ENCODE data around the gene CD27. TPM values are rescaled to one million over a fixed set of nuclear protein-coding genes. Genes with fewer than 3 reads are reported as not detected.

The CD27 gene
- total RNA-seq, 1 donor from 2014 or later: not detected

GRCh38 chr12:6438345-6438744, 6.4 kb upstream of the CD27 start:
- H3K9me3 Mint-ChIP-seq: no peaks in the 10 kb centered on the region
- peaks cover 2% of the 10 kb centered on the region for H3K4me1 Mint-ChIP-seq
- H3K27me3 Mint-ChIP-seq (ENCODE audit: low read depth): no peaks in the 10 kb centered on the region
- no peak overlapping the region for H3K4me3 Mint-ChIP-seq
- no peak for TF ChIP-seq CTCF (IDR thresholded peaks at IDR 0.05; ENCODE audit: unreplicated experiment)
- H3K27ac Mint-ChIP-seq: no peak overlapping the region
- no peaks in the 10 kb centered on the region for H3K36me3 Mint-ChIP-seq
- DNase-seq (ENCODE audit: low spot score in 2 of 2, unreplicated experiment in 2 of 2): no peak

- H3K36me3 Mint-ChIP-seq: no peaks in the 10 kb centered on the region
- no peaks in the 10 kb centered on the region for H3K4me1 Mint-ChIP-seq
- H3K4me3 Mint-ChIP-seq: no peak overlapping the region
- no peaks in the 10 kb centered on the region for H3K9me3 Mint-ChIP-seq
- no peak overlapping the region for H3K27ac Mint-ChIP-seq
- no peak for DNase-seq (ENCODE audit: low spot score in 2 of 2, unreplicated experiment in 2 of 2)
- TF ChIP-seq CTCF (IDR thresholded peaks at IDR 0.05; ENCODE audit: unreplicated experiment): no peak
- no peaks in the 10 kb centered on the region for H3K27me3 Mint-ChIP-seq (ENCODE audit: low read depth)
Measured at GRCh38 chr12:6440391-6440790, 4.4 kb upstream of the CD27 start.

GRCh38 chr12:6442836-6443235, 1.9 kb upstream of the CD27 start:
- Mint-ChIP-seq H3K9me3 (no peaks in the 10 kb centered on the region), H3K4me3 (no peak overlapping the region), H3K27me3 (ENCODE audit: low read depth) (no peaks in the 10 kb centered on the region), H3K4me1 (no peaks in the 10 kb centered on the region), H3K36me3 (no peaks in the 10 kb centered on the region), H3K27ac (no peak overlapping the region)
- TF ChIP-seq CTCF (IDR thresholded peaks at IDR 0.05; ENCODE audit: unreplicated experiment): no peak
- DNase-seq (ENCODE audit: low spot score in 2 of 2, unreplicated experiment in 2 of 2): no peak

- TF ChIP-seq CTCF (IDR thresholded peaks at IDR 0.05; ENCODE audit: unreplicated experiment): no peak
- Mint-ChIP-seq H3K27ac (no peak overlapping the region), H3K36me3 (peaks cover 3% of the 10 kb centered on the region), H3K9me3 (no peaks in the 10 kb centered on the region), H3K4me3 (no peak overlapping the region), H3K4me1 (no peaks in the 10 kb centered on the region), H3K27me3 (ENCODE audit: low read depth) (no peaks in the 10 kb centered on the region)
- no peak for DNase-seq (ENCODE audit: low spot score in 2 of 2, unreplicated experiment in 2 of 2)
Measured at GRCh38 chr12:6443361-6443983, 1.3 kb upstream of the CD27 start.

GRCh38 chr12:6444031-6444430, 724 bp upstream of the CD27 start:
- H3K27ac Mint-ChIP-seq: no peak overlapping the region

More at GRCh38 chr12:6444031-6444430, 724 bp upstream of the CD27 start:
- H3K36me3 Mint-ChIP-seq: peaks cover 3% of the 10 kb centered on the region
- no peaks in the 10 kb centered on the region for H3K4me1 Mint-ChIP-seq
- H3K27me3 Mint-ChIP-seq (ENCODE audit: low read depth): no peaks in the 10 kb centered on the region
- TF ChIP-seq CTCF (IDR thresholded peaks at IDR 0.05; ENCODE audit: unreplicated experiment): no peak
- H3K4me3 Mint-ChIP-seq: no peak overlapping the region
- no peak for DNase-seq (ENCODE audit: low spot score in 2 of 2, unreplicated experiment in 2 of 2)
- no peaks in the 10 kb centered on the region for H3K9me3 Mint-ChIP-seq
